Measurements from ENCODE around the gene C1orf167. TPM values are rescaled to one million over a fixed set of nuclear protein-coding genes. Genes with fewer than 3 reads are reported as not detected.

The C1orf167 gene
- total RNA-seq, 1 experiment from 2014 or later, result 0.39 TPM

- Histone ChIP-seq H3K9ac (ENCODE audit: extremely low read depth, insufficient read length, low read length) (no peak overlapping the region), H3K27ac (ENCODE audit: insufficient read length, low read depth, low read length) (no peak overlapping the region)
- no peak for TF ChIP-seq CTCF (conservative IDR thresholded peaks at IDR 0.05)
These were observed 26.5 kb upstream of the C1orf167 start for GRCh38 chr1:11735531-11735853.

More at GRCh38 chr1:11735531-11735853, 26.5 kb upstream of the C1orf167 start:
- Histone ChIP-seq H4K20me1 (ENCODE audit: control insufficient read depth, insufficient read depth, insufficient read length) (no peaks in the 10 kb centered on the region), H4K5ac (ENCODE audit: insufficient read length, low read depth, low read length) (no peak overlapping the region), H3K56ac (ENCODE audit: insufficient read length, low read depth, low read length) (no peak overlapping the region), H3K4me1 (ENCODE audit: insufficient read depth, low read length) (peaks cover 4% of the 10 kb centered on the region; the same call in 1 of the 2 replicates), H4K91ac (ENCODE audit: insufficient read length, low read depth, low read length) (no peak overlapping the region), H3K9me3 (ENCODE audit: control insufficient read depth, low read depth, low read length) (no peaks in the 10 kb centered on the region), H3K4ac (ENCODE audit: low read depth, low read length) (no peak overlapping the region), H2BK5ac (ENCODE audit: insufficient read length, low read length) (no peak overlapping the region), H3K23ac (ENCODE audit: insufficient read length, low read depth, low read length) (no peak overlapping the region), H3K14ac (ENCODE audit: insufficient read depth, low read length) (no peak overlapping the region), H2BK20ac (ENCODE audit: low read depth, low read length, poor library complexity, severe bottlenecking) (no peak overlapping the region), H2BK12ac (ENCODE audit: insufficient read length, low read depth, low read length) (no peak overlapping the region), H3K79me1 (ENCODE audit: insufficient read depth, low read depth, low read length, poor library complexity, severe bottlenecking) (no peaks in the 10 kb centered on the region), H3K79me2 (ENCODE audit: insufficient read depth, low read length) (no peaks in the 10 kb centered on the region), H2AFZ (ENCODE audit: low read length) (no peak overlapping the region), H3T11ph (ENCODE audit: low read length) (no peak overlapping the region), H3K18ac (ENCODE audit: insufficient read length, low read depth, low read length) (no peak overlapping the region), H2BK15ac (ENCODE audit: low read depth, low read length) (no peak overlapping the region), H2BK120ac (ENCODE audit: low read depth, low read length, poor library complexity, severe bottlenecking) (no peak overlapping the region), H4K8ac (replicated peaks; ENCODE audit: insufficient read length, low read depth, low read length) (no peak overlapping the region), H2AK5ac (ENCODE audit: insufficient read length, low read length) (no peak overlapping the region), H3K27me3 (ENCODE audit: insufficient read depth, low read length) (no peaks in the 10 kb centered on the region), H3K23me2 (ENCODE audit: insufficient read length, low read depth, low read length, poor library complexity, severe bottlenecking) (peaks cover 6% of the 10 kb centered on the region), H3K4me2 (ENCODE audit: insufficient read depth, insufficient read length, low read length) (peak overlapping the region; percentile 61)
- no peaks in the 10 kb centered on the region; the same call in 1 of the 2 replicates for H3K27me3 Mint-ChIP-seq (ENCODE audit: low read depth)
- H3K36me3 Mint-ChIP-seq (ENCODE audit: insufficient read depth in 1 of 3, low read depth in 3 of 3), result peaks cover 0 to 11% (median 0%) of the 10 kb centered on the region in 3 experiments; a peak in 4 of 7 replicates
- H3K27ac Mint-ChIP-seq, result no peak overlapping the region
- H3K4me3 Mint-ChIP-seq, result peak overlapping the region; percentile 89 to 97
- peaks cover 40 to 43% of the 10 kb centered on the region in 2 experiments for H3K4me1 Mint-ChIP-seq
- no peaks in the 10 kb centered on the region for H3K9me3 Mint-ChIP-seq
- no peak for DNase-seq
- no CpG with 5 or more reads among the region's 4 CpGs for WGBS (ENCODE audit: extremely low coverage, insufficient read length, low lambda C conversion rate)
